HUDEP-2 (cell line): ENCODE results near the gene TMPRSS7.

Source experiments
- DNase-seq, 76 experiments: peaks; one replicate each; lab custom pipeline; 2025; ENCODE audit not compliant: unreplicated experiment in 76 of 76; lab: John Stamatoyannopoulos, UW

The TMPRSS7 gene

DNA sequence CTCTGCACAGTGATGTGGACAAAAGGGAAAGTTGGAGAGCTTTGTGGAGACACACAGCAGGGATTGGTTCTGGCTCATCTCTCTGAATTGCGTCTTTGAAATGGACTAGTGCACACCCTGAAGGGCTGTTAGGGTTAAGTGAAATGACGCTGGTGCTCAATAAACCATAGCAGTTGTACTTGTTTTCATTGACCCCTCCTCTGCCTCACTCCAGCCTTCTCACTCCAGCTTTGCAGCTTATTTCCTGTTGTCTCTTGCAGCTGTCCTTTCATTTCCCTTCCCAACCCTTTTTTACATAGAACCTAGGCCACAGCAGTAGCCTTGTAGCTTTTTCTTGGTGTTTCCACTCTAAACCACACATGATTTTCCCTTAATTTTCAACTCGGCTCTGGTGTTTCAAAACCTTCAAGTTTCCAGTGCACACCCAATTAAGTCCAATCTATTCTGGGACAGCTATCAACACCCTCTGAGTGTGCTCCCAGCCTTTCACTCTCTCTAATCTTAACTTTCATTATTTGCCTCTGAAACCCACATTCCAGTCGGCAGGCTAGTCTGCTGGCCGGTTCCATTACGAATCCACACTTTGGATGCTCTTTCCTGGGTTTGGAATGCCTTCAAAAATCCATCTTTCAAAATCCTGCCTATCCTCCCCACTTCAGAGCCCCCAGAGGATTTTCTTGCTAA lies 58.1 kb downstream of the TMPRSS7 start:
- no peak for DNase-seq

DNA sequence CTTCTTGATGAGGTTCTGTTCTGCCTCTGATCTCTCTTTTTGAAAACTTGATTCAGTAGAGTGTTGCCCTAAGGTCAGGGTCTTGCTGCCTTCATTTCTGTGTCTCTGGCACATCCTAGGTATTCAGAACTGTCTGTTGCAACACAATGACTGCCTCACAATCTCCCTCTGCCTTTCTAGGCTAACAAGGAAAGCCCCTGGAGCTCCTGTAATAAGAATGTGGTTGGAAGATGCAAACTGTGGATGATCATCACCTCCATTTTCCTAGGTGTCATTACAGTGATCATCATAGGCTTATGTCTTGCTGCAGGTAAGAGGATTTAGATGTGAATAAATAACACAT lies 58.6 kb downstream of the TMPRSS7 start:
- DNase-seq = no peak

DNA sequence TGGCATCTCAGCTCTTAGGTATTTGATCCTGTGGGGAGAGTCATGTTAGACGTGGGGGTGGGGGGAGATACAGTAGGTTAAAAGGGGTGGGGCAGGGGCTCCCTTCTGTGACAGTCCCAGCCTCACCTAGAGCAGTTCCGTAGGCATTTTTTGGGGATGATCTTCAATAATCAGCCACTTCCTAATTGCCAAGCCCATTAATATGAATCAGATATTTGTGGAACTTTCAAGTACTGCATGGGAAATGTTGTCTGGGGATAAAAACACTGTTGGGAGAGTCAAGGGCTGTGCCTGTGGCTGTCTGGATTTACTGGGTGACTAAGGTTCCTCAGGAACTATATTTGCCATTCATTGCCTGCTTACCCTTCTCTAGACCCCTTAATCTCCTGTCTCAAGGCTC lies 61.2 kb downstream of the TMPRSS7 start:
- DNase-seq = no peak

DNA sequence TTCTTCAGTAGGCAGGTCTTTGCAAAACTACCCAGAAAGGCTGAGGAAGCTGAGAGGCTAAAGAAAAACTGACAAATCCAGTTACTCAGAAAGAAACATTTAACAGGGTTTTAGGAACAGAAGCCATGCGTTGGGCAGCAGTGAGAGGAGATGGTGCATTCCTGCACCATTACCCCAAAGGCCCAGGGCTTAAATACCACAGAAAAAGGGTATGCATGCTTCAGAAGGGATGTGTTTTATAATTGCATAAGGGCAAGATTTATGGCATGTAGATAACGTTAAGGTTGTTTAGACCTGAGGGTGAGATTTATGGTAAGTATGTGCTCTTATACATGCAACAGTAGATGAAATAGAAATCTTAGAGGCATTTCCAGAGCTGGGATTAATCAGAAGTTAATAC lies 61.6 kb downstream of the TMPRSS7 start:
- DNase-seq = no peak

DNA sequence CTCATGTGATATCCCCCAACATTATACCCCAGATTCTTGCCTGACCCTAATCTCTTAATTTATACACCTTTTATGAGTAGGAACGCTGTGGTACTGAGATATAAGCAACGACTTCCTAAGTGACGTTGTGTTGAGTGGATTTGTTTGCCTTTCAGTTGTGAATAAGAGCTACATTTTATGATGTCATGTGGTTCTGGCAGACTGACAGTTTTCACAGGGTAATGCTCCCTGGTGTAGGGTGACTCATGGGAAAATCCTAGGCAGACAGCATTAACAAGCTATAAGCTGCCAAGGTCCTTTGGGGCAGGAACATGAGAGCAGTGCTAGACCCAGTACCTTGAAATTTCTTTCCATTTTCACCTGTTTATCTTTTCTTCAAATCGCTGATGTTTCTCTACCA lies 62.8 kb downstream of the TMPRSS7 start:
- peak in 15 of 76 experiments; percentile 2 to 47 (median 24) for DNase-seq

DNA sequence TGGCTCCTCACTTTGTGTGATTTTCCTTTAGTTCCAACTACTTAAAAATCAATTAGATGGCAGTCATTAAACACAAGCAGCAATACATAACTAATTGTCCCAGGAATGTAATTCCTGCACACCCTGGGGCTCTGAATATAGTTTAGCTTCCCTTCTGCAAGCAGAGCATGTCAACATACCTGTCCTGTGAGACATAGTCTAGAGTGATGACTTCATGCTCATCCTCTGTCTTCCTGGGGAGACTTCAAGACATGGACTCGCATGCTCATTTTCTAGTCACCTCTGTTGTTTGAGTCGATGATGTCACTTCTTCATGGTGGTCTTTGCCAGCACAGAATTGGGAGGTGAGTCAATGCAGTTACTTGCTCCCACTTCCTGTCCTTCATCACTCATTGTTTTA lies 67.4 kb downstream of the TMPRSS7 start:
- DNase-seq = no peak

DNA sequence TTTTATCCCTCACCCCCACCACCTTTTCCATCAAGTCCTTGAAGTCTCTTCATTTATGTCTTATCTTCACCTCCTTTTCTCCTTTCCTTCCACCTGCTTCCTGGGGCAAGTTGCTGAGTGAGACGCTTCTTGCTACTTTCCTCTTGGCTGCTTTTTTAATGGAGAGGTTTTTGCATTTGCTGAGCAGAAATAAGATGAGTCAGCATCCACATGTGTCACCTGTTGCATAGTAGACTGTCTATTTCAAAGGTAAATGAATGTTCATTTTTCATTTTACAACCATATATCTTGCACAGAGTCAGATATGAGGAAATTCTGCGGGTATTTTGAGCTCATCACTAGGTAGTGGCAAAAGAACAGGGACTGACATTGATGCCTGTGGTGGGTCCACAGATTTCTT lies 70.2 kb downstream of the TMPRSS7 start:
- DNase-seq = no peak

DNA sequence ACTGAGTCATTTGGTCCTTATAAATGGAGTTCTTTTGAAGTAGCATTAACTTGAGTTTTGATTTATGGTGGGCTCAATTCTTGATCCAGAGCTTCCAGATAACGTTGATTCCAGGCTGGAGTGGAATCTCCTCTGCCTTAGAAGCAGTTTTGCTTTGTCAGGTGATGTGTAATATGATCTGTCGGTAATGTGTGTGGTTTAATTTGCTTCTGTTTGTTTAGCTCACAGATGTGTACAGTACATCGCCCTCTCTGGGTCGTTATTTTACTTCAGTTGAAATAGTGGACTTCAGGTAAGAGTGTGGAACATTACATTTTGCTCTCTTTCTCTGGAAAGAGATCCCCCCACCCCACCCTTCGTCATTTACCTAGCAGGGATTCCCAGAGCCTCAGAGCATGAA lies 74.8 kb downstream of the TMPRSS7 start:
- no peak for DNase-seq

DNA sequence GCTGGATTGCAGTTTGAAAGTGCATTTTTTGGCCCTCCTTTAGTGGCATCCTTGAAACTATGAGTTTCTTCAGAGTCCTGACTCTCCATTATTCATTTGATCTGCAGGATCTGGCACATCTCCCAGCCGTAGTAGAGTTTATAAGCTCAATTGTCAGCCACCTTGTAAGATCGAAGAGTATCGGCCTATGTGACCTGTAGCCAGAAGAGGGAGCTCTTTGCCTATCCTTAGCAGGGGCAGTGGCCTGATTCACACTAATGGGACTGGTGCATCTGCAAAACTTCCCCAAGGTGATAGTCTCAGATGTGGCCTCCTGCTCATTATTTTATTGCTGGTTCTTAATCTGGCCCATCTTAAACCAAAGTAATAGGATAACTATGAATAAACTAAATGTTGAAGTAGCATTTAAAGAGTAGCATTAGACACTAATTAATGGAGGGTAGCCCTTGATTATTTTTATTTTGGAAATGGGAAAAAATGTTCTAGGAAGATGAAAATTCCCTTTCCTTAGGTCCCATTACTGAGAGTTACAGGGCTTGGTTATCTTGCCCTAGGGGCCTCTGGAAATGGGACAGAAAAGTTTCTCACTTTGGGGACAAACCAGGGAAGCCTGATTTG lies 77.4 kb downstream of the TMPRSS7 start:
- peak in 49 of 76 experiments; percentile 2 to 69 (median 36) for DNase-seq

DNA sequence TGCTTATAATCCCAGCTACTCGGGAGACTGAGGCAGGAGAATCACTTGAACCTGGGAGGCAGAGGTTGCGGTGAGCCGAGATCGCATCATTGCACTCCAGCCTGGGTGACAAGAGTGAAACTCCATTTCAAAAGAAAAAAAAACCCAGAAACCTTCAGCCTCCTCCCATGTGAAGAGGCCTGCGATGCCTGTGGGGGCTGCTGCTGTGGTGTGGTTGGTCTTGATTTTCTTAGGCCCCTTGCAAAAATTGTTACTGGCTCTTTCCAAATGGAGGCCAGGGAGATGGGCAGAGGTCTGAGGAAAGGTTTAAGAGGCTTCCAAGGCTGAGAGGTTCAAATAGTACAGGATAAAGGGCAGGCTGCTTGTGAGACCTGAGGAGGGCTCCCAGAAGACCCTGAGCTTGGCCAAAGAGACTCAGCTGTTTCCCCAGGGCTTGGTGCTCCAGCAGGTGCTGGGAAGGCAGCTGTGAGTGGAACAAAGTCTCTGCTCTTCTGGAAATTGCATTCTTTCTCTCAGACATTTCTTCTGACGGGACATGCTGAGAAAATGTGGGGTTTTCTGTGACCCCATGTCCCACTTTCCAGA lies 80.1 kb downstream of the TMPRSS7 start:
- no peak for DNase-seq

DNA sequence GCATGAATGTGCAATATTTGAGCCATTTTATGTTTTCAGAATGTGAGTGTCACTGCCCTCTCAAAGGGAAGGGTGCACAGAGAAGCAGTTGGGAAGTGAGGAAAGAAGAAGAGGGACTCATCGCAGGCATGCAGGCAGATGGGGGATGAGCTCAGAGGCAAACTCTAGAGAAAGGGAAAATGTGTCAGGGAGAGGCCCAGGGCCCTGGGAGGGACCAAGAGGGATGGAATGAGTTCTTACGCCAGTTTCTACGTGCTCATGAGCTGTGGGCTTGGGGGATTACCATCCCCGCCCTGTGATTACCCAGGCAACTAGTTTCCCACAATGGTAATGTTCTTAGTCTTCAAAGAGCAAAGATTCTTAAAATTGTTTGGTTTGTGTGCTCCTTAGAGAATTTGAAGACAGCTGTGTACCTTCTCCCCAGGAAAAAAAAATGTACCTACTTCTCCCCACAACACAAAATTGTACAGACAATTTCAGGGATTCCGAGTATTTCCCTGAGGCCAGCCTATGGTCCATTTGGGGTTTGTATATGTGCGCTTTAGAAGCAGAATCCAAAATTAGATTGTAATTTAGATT lies 80.7 kb downstream of the TMPRSS7 start:
- DNase-seq = no peak

DNA sequence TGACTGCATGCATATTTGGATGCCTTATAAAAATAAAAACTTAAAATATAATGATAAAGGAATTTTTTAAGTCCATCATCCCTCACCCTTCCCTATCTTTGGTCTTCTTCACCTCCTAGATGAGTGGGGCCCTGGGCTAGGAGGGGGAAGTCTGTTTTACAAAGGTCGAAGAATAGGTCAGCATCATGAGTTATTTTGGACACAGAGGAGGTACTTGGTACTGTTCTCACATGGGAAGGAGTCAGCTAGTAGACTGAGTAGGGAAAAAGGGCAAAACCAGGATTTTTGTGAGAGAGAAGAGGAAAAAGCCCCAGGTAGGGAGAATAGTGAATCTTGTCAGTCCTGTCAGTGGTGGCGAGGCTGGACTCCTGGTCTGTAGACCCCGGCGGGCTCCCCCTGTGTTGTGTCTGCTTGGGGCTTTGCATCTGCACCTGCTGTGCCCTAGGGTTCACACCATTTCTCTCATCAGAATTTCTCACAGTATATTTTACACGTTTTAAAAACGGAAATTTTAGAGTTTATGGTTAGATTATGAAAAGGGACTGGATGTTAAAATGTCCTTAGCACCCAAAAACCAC lies 81.4 kb downstream of the TMPRSS7 start:
- no peak for DNase-seq

DNA sequence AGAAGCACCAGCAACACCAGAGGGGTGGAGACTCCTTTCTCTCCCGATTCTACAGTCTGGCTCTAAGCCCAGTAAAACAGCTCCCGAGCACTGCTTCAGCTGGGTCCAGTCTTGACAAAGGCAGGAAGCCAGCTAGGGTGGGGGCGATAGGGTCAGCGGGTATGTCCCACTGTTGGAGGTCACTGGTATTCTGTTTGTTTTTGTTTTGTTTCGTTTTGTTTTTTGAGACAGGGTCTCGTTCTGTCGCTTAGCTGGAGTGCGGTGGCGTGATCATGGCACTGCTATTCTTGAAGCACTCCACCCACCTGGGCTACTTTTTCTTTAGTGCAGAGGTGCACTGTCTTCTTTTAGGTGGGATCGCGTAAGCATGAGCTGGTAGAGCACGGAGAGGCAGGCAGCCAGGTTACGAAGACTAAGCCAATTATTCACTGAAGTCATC lies 82.2 kb downstream of the TMPRSS7 start:
- no peak for DNase-seq

DNA sequence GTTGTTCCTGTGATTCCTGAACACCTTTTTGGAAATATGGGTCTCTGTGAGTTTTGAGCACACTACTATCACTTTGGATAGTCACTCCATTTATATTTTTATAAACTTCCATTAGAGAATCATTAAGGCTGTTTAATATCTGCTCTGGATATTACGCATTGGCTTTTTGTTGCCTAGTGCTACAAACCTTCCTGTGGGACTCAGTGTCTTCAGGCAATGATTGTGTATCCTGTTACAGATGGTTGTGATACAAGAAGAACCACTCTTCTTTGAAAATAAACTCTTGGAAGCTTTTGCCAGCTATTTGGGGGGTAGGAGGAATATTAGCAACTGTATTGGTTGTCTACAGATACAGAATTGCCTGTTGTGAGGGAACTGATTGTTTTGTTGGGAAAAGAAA lies 82.9 kb downstream of the TMPRSS7 start:
- no peak for DNase-seq

DNA sequence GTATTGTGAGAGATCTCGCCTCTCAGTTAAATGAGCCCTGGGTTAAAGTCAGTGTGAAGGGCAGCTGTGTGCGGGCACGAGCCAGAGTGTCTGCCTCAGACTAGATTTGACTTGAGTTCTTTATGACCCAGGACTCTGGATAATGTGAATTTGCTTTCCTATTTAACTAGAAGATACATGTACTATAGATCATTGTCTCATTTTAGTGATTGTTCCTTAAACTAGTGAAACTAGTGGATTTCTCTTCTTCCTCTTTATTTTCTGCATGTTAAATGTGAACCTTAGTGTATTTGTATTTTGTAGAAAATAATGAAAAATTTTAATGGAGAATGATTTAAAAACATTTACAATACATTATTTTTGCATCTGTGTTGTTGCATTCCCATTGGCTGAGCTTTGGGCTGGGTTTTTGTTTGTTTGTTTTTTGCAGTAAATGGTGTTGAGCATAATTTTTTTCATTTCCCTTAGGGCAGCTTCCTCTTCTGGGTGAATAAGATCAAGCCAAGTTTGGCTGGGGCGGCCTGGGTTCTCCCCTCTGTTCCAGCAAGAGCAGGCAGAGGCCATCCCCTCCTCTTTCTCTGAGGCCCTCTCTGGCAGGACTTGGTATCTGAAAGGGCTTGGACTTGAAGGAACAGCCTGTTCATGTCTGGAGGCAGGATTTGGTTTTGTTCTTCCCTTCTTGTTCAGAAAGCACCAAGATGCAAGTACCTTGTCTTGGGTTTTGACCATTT lies 83.5 kb downstream of the TMPRSS7 start:
- peak in 1 of 76 experiments; percentile 10 for DNase-seq

DNA sequence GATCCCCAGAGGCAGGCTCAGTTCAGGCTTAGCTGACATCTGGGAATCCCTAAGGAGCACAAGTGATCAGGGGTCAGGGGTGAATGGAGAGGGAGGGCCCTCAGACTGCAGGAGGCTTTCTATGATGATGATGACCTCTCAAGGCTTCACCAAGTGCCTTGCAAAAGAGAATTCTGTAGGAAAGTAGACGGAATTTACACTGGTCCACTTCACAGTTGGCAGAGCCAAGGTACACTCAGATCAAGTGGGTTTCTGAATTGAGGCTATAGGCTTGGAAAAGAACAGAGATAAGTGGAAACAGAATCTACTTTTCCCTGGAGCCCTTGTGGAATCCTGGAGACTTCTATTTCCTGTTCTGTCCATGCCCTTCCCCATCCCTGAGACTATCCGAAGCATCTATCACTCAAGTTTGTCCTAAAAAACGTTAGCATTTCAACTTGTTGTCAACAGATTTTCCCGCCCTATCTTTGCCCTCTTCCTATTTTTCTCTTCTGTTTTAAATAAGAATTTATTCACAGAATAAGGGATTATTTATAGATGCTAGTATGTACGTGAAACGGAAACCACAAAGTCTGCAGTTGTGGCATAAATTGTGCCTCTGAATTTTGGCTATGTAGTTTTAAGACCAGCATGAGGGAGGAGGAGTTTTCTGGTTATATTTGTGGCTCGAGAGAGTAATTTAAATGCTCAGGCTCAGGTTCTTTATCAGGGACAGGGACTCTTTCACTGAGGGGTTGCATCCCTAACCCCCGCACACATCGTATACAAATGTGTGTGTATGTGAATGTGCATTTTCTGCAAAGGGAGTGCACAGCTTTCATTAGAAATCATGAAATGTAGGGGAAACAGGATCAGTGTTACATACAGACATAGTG lies 85.7 kb downstream of the TMPRSS7 start:
- DNase-seq = no peak

DNA sequence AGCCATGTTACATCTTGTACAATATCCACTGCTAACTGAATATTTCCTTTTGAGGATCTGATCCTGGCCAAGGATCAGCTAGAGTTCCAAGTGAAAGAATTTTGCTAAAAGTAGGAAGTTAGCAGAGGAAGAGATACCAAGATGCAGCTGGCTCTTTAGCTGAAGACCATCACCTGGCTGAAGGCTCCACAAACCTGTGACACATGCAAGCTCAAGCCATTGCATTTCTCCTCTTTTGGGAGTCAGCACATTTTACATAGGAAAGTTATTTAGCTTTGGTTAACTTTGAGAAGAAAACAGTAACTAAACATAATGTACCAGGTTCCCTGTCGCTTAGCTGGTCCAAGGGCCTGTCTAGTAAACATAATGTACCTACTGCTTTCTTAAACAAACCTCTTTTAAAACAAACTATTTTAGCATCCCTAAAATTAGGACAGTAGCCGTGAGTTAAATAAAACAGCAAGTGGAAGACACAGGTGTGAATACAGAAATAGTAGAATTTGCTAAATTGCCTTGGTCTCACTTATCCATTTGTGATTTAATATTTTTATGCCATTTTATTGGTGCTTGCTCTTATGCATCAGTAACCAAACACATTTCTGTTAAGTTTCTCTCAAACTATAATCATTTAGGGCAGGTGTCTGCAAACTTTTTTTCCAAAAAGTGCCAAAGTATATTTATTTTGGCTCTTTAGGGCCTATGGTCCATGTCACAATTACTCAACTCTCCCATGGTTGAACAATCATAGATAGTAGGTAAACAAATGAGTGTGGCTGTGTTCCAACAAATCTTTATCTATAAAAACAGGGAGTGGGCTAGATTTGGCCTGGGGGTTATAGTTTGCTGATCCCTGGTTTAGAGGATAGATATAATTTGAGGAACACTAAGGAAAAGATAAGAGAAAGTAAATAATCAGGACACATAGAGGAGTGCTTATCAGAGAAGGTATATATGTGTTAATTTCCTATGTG lies 87.3 kb downstream of the TMPRSS7 start:
- no peak for DNase-seq

DNA sequence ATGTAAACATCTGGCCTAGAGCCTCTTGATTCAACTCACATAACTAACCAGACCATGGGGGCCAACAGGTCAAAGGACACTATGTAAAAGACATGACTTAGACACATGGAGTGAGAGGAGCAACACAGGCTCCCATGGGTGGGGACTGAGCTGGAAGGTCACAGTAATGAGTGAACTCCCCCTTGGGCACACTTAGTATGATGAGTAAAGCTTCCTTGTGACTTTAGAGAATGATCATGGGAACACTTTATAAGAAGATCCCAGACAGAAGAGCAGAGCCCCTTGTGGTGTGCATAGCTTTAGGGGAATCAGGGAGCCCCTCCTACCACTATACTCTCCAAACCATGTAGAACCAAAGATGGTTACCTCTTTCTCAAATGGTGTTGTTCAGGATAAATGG lies 88.3 kb downstream of the TMPRSS7 start:
- no peak for DNase-seq

DNA sequence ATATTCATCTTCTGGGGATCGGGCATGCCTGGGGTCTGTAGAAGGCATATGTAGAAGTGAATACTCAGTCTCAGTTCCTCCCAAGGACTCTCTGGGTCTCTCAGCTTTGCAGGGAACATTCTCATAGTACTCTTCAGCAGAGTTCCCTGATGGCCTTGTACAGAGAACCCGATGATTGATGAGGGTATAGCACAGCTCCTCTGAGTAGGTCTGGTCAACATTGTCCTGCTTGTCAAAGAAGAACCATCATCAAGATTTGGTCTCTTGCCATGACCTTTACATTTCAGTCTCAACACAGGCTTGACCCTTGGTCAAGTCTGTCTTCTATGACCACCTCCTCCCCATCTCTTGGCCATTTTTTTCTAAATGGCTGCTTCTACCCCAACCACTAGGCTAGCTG lies 89.0 kb downstream of the TMPRSS7 start:
- DNase-seq = no peak
